Cardiac fibroblast (primary cell): ENCODE measurements around the gene SCN1A.

Experiments
- DNase-seq, 2 donors: peaks; one replicate each; pipeline versions ENCODE4 v3.0.0 to v3.0.0-alpha.2; 2010; ENCODE audit warnings: low read depth in 2 of 2
- H3K4me3 ChIP-seq, 2 donors: replicated peaks in 1 of 2; 1 replicate in 1 of 2; 2 replicates in 1 of 2; pipeline ENCODE4 v1.5.1; 2011; ENCODE audit warnings: low read depth in 2 of 2, low read length in 2 of 2, mild to moderate bottlenecking in 2 of 2, moderate library complexity in 1 of 2
- CTCF ChIP-seq: IDR thresholded peaks from one replicate; pipeline ENCODE4 v1.5.1; 2011; ENCODE audit warnings: low read depth, mild to moderate bottlenecking, low read length, inconsistent platforms

Gene SCN1A

GRCh38 chr2:166138144-166138543, 10.3 kb upstream of the SCN1A start:
- DNase-seq: no peak
- TF ChIP-seq CTCF: no peak
- H3K4me3 ChIP-seq: no peak overlapping the region

- no peak for TF ChIP-seq CTCF
- H3K4me3 ChIP-seq: no peak overlapping the region
- no peak for DNase-seq
Observed at GRCh38 chr2:166137331-166137730, 9.5 kb upstream of the SCN1A start.

GRCh38 chr2:166135849-166136258, 8.0 kb upstream of the SCN1A start:
- no peak for DNase-seq
- TF ChIP-seq CTCF: no peak
- H3K4me3 ChIP-seq: no peak overlapping the region

- no peak for TF ChIP-seq CTCF
- no peak for DNase-seq
- no peak overlapping the region for H3K4me3 ChIP-seq
Observed at GRCh38 chr2:166135152-166135848, 7.5 kb upstream of the SCN1A start.

GRCh38 chr2:166134252-166135151, 6.7 kb upstream of the SCN1A start:
- H3K4me3 ChIP-seq: no peak overlapping the region
- DNase-seq: no peak
- no peak for TF ChIP-seq CTCF

GRCh38 chr2:166133653-166134052, 5.8 kb upstream of the SCN1A start:
- no peak overlapping the region for H3K4me3 ChIP-seq
- no peak for DNase-seq
- no peak for TF ChIP-seq CTCF
